Ishikawa (cell line): ENCODE measurements around the gene TOR2A.

Experiments used
- MAX ChIP-seq: IDR thresholded peaks from 2 replicates; pipeline ENCODE4 v1.6.1; 2012
- TCF12 ChIP-seq: IDR thresholded peaks from 2 replicates; pipeline ENCODE4 v1.6.1; 2012; ENCODE audit warnings: low read depth

- TF ChIP-seq TCF12 (no peak), MAX (no peak)
Measured at GRCh38 chr9:127763918-127764384, 28.9 kb upstream of the TOR2A start.
